HEK293T (cell line): ENCODE results near the gene DOCK2.

ENCODE experiments used
- ARNT ChIP-seq: fragments of 450-650 bp; IDR thresholded peaks from 2 replicates; pipeline ENCODE4 v1.6.1; 2017; ENCODE audit warnings: mild to moderate bottlenecking
- CTBP1 ChIP-seq: fragments of 450-650 bp; IDR thresholded peaks from 2 replicates; pipeline ENCODE4 v1.6.1; 2016; ENCODE audit warnings: borderline replicate concordance
- FOXA1 ChIP-seq: fragments of 450-650 bp; IDR thresholded peaks from 2 replicates; pipeline ENCODE4 v1.6.1; 2016; ENCODE audit warnings: mild to moderate bottlenecking
- FOXK2 ChIP-seq: fragments of 450-650 bp; IDR thresholded peaks from 2 replicates; pipeline ENCODE4 v1.6.1; 2016; ENCODE audit warnings: mild to moderate bottlenecking
- HDGF ChIP-seq: fragments of 450-650 bp; IDR thresholded peaks from 2 replicates; pipeline ENCODE4 v1.6.1; 2017; ENCODE audit warnings: antibody characterized with exemption, borderline replicate concordance
- SP1 ChIP-seq: fragments of 450-650 bp; IDR thresholded peaks from 2 replicates; pipeline ENCODE4 v1.6.1; 2017
- ZNF384 ChIP-seq: fragments of 450-650 bp; IDR thresholded peaks from 2 replicates; pipeline ENCODE4 v1.6.1; 2016

DNA sequence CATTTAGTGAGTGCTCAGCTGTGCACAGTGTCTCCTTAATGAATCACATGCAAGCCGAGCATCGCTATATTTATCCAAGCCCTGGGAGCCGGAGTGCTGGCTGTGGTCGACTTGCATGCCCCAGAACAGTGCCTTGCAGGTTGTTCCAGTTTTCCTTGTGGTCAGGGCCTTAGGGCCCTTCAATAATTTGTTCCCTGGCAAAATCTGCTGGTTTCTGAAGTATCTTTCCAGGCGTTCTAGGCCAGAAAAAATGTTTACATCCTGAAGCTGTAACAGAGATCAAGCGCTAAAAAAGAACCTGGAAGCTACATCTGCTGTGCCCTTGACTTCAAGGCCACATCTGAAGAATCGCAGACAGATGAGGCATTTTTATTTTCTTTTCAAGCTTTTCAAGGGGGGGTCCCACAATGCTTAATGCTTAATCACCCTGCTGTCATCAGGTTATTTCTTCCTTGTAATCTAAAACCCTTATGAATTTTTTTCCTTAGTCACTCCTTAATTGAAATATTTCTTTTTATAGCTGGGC lies 105.8 kb downstream of the DOCK2 start:
- TF ChIP-seq SP1, result no peak
- TF ChIP-seq FOXK2, result no peak
- TF ChIP-seq FOXA1, result no peak
- no peak for TF ChIP-seq ZNF384
- no peak for TF ChIP-seq ARNT
- TF ChIP-seq HDGF, result no peak
- TF ChIP-seq CTBP1, result no peak
